ENCODE data around the gene SLC6A7.
A peak's percentile ranks its signal among the peaks of the same experiment; 100 is the strongest.

SLC6A7 gene

GRCh38 chr5:150172556-150172955, 17.3 kb upstream of the SLC6A7 start:
- no peak for TF ChIP-seq CTCF (IDR thresholded peaks at IDR 0.05; ENCODE audit: low read depth, low read length, missing control alignments)
- H3K4me3 ChIP-seq (ENCODE audit: low read depth, low read length): no peak overlapping the region
- DNase-seq (ENCODE audit: low read depth): no peak

GRCh38 chr5:150173161-150173560, 16.7 kb upstream of the SLC6A7 start:
- no peak overlapping the region for H3K4me3 ChIP-seq (ENCODE audit: low read depth, low read length)
- DNase-seq (ENCODE audit: low read depth): no peak
- TF ChIP-seq CTCF (IDR thresholded peaks at IDR 0.05; ENCODE audit: low read depth, low read length, missing control alignments): no peak

- no peak overlapping the region for H3K4me3 ChIP-seq (ENCODE audit: low read depth, low read length)
- TF ChIP-seq CTCF (IDR thresholded peaks at IDR 0.05; ENCODE audit: low read depth, low read length, missing control alignments): no peak
- no peak for DNase-seq (ENCODE audit: low read depth)
Measured at GRCh38 chr5:150174285-150174684, 15.6 kb upstream of the SLC6A7 start.

GRCh38 chr5:150175076-150175475, 14.8 kb upstream of the SLC6A7 start:
- TF ChIP-seq CTCF (IDR thresholded peaks at IDR 0.05; ENCODE audit: low read depth, low read length, missing control alignments): no peak
- no peak for DNase-seq (ENCODE audit: low read depth)
- no peak overlapping the region for H3K4me3 ChIP-seq (ENCODE audit: low read depth, low read length)

GRCh38 chr5:150175536-150175935, 14.3 kb upstream of the SLC6A7 start:
- no peak overlapping the region for H3K4me3 ChIP-seq (ENCODE audit: low read depth, low read length)
- no peak for DNase-seq (ENCODE audit: low read depth)
- peak; percentile 62 for TF ChIP-seq CTCF (IDR thresholded peaks at IDR 0.05; ENCODE audit: low read depth, low read length, missing control alignments)

GRCh38 chr5:150176745-150177477, 13.0 kb upstream of the SLC6A7 start:
- no peak for TF ChIP-seq CTCF (IDR thresholded peaks at IDR 0.05; ENCODE audit: low read depth, low read length, missing control alignments)
- no peak for DNase-seq (ENCODE audit: low read depth)
- no peak overlapping the region for H3K4me3 ChIP-seq (ENCODE audit: low read depth, low read length)

- TF ChIP-seq CTCF (IDR thresholded peaks at IDR 0.05; ENCODE audit: low read depth, low read length, missing control alignments): no peak
- DNase-seq (ENCODE audit: low read depth): no peak
- H3K4me3 ChIP-seq (ENCODE audit: low read depth, low read length): no peak overlapping the region
Measured at GRCh38 chr5:150177721-150178120, 12.1 kb upstream of the SLC6A7 start.
